ENCODE data around the gene TCERG1L.

DNA sequence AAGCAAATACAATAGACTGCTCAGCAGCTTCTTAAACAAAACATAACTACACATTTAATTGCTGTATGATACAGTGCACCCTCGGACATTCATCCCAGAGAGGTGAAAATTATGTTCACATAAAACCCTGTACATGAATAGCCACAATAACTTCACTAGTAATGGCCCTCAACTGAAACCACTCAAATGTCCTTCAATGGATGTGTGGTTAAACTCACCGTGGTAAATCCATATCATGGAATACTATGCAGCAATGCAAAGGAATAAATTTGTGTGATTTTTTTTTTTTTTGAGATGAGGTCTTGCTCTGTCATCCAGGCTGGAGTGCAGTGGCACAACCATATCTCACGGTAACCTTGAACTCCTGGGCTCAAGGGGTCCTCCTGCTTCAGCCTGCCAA lies 252.7 kb downstream of the TCERG1L start:
- TF ChIP-seq, protein P1, sequence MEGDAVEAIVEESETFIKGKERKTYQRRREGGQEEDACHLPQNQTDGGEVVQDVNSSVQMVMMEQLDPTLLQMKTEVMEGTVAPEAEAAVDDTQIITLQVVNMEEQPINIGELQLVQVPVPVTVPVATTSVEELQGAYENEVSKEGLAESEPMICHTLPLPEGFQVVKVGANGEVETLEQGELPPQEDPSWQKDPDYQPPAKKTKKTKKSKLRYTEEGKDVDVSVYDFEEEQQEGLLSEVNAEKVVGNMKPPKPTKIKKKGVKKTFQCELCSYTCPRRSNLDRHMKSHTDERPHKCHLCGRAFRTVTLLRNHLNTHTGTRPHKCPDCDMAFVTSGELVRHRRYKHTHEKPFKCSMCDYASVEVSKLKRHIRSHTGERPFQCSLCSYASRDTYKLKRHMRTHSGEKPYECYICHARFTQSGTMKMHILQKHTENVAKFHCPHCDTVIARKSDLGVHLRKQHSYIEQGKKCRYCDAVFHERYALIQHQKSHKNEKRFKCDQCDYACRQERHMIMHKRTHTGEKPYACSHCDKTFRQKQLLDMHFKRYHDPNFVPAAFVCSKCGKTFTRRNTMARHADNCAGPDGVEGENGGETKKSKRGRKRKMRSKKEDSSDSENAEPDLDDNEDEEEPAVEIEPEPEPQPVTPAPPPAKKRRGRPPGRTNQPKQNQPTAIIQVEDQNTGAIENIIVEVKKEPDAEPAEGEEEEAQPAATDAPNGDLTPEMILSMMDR (IDR thresholded peaks at IDR 0.05 in 8 of 11, conservative IDR thresholded peaks at IDR 0.05 in 3 of 11), result no peak
- TF ChIP-seq POLR2AphosphoS5 (IDR thresholded peaks at IDR 0.05), result no peak
